Activated CD8-positive, alpha-beta memory T cell treated with anti-CD3 and anti-CD28 coated beads, Interleukin-2, amount 50 U/mL, for 1 hour (primary cell): Measurements from ENCODE around the gene RPS6KC1.
"Not testable (repeated sequence)": the region's sequence is repeated elsewhere in the genome, so short reads cannot be mapped to it uniquely, and the experiment has no call there.

Experiments used
- DNase-seq: peaks from one replicate; pipeline ENCODE4 v3.0.0-alpha.2; 2020; ENCODE audit errors: extremely low read depth

Gene RPS6KC1

DNA sequence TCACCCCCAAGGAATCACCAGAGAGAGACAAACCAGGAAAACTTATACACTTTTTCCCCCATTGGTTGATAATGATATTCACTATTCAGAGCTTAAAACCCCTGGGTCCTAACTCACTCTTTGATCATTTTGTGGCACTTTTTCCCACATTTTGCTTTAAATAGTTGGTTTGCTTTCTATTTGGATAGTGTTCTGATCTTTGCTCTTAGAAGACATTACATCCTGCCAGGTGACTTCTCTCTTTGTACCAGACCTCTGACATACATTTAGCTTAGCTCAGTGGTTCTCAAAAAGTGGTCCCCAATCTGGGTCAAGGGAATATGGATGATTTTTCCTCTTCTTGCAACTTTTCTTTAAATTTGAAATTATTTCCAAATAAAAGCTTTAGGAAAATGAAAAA, 228.4 kb downstream of the RPS6KC1 start:
- no peak for DNase-seq

DNA sequence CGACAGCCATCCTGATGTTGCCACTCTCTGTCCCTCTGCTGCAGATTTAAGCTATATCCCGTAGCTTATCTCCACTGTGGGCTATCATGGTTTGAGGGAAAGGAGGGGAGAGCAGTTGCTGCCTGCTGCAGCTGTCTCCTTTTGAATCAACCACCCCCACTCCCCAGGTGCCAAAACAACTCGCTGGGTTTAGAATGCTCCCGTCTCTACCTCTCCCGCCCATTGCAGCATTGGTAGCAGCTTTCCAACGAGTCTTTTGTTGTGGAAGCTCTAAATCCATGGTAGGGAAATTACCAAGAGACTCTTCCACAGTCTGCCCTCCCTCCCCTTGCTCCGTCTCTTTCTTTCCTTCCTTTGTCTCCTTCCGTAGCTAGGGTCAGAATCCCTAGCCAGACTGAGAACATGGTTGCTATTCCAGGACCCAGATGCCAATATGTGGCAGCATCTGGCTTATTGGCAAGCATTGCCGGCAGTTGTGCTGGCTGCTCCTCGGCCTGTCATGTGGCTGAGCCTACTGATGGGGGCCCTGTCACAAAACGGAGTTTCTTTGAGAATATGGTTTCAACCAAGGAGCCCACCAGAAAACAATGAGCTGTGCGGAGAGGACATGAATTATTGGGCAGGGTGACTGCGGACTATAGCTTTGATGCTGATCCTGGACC, 230.7 kb downstream of the RPS6KC1 start:
- no peak for DNase-seq

DNA sequence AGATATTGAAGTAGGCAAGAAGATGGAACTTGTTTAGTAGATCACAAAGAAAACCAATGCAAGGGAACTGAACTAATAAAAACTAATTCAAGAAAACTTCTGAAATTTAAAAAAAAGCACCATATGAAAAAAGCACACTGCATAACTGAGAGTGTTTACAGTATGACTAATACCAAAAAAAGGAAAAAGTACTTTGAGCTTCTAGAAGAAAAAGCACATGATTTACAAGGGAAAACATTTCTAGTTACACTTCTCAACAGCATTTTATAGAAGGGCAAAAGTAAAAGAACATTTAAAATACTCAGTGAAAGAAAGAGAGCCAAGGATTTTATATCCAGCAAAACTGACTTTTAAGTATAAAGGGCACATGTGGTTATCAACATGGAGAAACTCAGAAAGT, 233.6 kb downstream of the RPS6KC1 start:
- DNase-seq, result no peak

DNA sequence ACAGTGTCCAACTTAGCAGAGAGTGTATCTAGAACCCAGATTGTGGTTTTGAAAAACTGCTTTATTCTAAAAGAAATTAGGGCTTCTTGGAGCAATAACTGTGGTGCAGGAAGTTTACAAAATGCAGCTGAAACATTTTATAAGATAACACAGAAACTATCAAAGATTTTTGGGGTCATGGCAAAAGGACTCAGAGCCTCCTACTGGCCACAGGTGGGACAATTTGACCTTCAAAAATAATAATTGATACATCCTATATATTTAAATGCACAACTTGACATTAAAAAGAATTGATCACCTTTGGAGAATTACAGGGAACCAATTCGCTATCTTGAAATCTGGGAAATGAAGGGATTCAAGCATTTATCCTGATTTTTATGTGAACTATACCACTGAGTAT, 235.2 kb downstream of the RPS6KC1 start:
- DNase-seq, result no peak

DNA sequence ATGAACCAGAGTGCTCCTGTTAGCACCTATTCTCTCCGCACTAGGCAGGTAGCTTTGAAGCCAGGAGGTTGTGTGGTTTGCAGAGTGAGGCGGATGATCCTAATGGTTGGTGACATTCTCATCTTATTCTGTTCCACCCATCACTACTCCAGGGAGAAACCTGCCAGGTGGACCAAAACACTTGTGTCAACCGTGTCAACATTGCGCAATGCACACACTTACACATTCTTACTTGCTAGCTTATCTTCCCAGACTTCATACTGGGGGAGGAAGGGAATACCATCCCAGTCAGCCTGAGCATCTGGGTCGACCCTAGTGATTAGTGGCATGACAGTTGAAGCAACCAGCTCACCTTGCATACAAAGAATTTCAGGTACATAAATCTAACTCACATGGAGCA, 236.9 kb downstream of the RPS6KC1 start:
- DNase-seq, result no peak

DNA sequence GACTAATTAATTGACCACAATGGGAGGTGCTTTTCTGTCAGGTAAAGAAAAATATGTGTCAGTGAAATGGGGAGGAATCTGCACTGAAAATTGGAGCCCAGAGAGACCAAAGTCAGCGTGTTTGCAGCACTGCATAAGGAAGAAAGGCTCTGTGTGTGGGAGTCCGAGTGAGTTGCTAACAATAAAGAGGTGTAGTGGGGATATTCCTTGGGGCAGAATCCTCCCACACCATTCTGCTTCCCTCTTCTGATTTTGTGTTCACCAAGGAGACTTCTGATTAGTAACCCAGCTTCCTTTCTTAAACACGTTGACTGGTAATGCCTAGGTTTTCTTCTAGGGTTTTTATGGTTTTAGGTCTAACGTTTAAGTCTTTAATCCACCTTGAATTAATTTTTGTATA, 240.5 kb downstream of the RPS6KC1 start:
- DNase-seq, result no peak

DNA sequence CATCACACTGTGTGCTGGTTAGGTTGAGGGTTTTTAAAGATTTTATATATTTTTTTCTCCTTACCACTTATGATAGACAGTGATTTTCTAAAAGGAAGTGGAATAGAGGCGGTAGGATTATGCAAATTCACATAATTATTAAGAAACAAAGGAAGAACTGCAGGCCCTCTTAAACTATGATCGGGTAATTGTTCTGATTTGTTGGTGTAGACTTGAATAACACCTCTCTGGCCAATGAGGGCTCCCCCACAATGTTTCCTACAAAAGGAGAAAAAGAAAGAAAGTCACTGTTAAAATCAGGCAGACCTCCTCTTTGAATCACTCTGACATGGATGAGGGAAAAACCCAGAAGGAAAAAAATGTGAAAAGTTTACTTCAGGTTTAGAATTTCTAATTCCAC, 241.6 kb downstream of the RPS6KC1 start:
- DNase-seq, result no peak

DNA sequence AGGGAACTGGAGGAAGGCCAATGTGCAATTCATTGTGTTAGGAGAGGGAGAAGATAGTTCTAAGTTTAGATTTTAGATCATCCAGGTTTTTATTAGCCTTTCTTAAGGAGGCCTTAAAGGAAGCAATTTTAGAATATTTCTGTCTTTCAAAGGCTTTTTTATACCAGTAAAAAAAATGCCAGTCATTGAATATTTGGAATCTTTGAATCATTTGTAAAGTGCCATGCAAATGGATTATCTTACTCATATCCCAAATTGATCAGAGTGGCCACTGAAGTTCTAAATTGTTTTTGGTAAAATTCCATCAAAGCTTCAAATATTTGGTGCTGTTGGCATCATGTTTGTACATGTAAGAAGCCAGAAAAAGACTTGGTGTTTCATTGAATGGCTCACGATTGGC, 244.8 kb downstream of the RPS6KC1 start:
- no peak for DNase-seq

DNA sequence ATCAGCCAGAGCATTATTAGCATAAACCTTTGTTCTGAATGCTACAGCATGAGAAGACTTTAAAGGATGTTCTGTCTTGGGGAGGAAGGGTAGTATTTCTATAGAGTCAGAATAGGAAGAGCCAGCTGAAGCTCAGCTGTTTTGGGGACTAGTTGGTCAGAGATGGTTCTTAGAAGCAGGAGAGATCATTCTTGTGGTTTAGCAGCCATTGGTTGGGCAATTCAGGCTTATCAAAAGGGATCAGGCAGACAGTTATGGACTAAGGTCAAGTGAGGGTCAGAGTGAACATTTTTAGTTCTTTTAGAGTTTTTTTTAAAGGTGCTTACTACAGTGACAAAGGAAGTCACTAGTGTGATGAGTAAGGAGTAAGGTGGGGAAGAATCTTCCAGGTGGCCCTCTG, 245.5 kb downstream of the RPS6KC1 start:
- DNase-seq, result no peak

DNA sequence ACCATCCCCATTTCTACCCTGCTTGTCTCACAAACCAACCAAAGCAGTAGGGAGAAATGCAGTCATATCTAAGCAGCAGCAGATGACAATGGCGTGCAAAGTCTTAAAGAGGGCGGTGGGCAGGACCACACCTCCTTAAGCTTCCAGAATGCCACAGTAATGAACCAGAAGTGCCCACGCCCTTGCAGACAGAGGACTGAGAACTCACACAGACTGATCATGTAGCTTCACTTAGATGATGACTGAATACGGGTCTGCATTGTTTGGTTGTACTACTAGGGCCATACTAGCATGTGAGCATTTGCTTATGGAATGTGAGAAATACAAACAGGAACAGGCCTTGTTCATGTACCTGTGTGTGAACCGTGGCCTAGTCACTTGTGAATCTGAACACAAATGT, 246.0 kb downstream of the RPS6KC1 start:
- DNase-seq, result no peak

DNA sequence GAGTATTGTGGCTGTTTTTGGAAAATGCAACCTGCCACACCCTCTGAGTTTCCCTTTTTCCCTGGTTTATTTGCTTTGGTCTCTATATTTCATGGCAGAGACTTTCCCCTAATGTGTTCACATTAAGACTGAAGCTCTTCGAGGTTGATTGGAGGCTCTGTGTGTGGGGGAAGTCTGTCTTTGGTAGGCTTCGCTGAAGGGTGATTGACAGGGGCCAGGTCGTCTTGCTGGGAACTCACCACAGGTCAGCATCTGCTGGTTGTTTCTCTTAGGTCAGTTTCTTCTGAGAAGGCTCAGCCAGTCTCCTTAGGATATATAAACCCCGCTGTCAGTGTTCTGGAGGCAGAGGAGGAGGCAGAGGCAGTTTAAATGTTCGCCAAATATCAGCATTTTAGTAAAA, 249.4 kb downstream of the RPS6KC1 start:
- no peak for DNase-seq

DNA sequence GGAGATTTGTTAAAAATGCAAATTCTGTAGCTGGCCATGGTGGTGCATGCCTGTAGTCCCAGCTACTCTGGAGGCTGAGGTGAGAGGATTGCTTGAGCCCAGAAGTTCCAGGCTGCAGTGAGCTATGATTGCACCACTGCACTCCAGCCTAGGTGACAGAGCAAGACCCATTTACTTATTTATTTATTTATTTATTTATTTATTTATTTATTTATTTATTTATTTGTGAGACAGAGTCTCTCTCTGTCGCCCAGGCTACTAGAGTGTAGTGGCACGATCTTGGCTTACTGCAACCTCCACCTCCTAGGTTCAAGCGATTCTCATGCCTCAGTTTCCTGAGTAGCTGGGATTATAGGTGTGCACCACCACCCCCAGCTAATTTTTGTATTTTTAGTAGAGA, 250.5 kb downstream of the RPS6KC1 start:
- DNase-seq, result not testable (repeated sequence)

DNA sequence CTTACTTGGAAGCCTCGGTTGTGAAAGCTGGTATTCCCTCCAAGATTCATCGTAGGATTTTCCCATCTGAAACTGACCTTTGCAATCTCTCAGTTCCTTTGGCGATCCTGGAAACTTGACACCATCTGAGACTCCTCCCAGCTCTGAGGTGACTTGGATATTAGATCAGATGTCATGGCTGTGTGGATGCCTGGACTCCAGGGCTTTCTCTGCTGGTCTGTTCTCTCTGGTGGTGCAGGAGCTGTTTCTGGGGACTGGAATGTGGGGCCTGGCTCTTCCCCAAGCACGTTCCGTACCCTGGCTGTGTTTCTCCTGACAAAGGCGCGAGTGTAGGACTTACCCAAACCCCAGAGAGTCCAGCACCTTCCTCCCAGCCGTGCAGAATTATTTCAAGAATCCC, 252.2 kb downstream of the RPS6KC1 start:
- no peak for DNase-seq

DNA sequence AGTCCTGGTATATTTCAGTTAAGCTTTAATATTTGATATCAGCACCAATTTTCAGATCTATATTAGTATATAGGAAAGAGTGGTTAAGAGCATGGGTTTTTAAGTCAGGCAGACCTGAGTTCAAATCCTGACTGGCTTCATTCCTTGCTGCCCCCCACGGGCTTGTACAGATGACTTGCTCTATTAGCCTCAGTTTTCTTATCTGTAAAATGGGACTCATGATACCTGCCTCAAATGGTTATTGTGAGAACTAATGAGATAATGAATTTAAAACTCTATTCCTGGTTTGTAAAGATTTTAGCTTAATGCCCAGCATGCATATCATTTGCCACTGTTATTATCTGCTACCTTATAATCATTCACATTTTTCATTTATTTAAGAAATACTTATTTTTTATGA, 264.5 kb downstream of the RPS6KC1 start:
- DNase-seq, result no peak

DNA sequence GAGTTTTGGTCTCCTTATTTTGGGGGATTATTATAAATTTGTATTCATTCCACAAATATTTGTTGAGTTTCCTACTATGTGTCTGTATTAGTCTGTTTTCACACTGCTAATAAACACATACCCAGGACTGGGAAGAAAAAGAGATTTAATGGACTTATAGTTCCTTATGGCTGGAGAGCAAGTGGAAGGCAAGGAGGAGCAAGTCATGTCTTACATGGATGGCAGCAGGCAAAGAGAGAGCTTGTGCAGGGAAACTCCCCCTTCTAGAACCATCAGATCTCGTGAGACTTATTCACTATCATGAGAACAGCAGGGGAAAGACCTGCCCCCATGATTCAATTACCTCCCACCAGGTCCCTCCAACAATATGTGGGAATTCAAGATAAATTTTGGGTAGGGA, 267.4 kb downstream of the RPS6KC1 start:
- DNase-seq, result not testable (repeated sequence)

DNA sequence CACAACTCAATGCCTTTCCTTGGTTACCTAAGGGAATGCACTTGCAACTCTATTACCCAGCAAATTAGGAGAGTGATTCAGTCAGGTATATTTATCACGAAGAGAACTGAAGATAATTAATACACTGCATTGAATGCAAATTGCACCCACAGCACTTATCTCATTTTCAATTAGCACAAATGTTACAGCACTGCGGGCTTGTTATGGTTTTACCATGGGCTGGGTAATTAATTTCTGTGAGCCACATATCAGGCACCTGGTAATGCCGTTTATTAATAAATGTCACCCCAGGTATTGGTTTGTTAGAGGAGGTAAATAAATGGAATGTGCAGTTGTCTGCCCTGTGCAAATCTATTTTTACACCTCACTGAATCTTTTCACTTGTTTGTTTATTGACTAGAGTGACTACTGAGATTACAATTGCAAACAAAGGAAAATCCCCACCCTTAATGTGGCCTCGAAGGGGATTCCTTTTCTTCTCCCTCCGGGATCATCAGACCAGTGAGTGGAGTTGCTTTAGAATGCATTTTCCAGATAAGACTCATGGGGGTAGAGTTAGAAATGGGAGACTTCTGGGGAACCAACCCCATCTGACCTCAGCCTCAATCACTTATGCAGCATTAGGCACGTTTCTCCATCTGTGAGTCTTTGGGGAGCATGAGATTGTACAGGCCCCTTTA, 269.3 kb downstream of the RPS6KC1 start:
- DNase-seq, result no peak
